GM21515 (cell line): ENCODE data around the gene SNAPC5.
"Not testable (repeated sequence)": the region's sequence is repeated elsewhere in the genome, so short reads cannot be mapped to it uniquely, and the experiment has no call there.

ENCODE experiments used
- ATAC-seq: cut with Tn5 transposase; IDR thresholded peaks from one replicate; pipeline ENCODE4 v1.9.1; 2021; ENCODE audit not compliant: unreplicated experiment

The SNAPC5 gene, protein sequence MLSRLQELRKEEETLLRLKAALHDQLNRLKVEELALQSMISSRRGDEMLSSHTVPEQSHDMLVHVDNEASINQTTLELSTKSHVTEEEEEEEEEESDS

DNA sequence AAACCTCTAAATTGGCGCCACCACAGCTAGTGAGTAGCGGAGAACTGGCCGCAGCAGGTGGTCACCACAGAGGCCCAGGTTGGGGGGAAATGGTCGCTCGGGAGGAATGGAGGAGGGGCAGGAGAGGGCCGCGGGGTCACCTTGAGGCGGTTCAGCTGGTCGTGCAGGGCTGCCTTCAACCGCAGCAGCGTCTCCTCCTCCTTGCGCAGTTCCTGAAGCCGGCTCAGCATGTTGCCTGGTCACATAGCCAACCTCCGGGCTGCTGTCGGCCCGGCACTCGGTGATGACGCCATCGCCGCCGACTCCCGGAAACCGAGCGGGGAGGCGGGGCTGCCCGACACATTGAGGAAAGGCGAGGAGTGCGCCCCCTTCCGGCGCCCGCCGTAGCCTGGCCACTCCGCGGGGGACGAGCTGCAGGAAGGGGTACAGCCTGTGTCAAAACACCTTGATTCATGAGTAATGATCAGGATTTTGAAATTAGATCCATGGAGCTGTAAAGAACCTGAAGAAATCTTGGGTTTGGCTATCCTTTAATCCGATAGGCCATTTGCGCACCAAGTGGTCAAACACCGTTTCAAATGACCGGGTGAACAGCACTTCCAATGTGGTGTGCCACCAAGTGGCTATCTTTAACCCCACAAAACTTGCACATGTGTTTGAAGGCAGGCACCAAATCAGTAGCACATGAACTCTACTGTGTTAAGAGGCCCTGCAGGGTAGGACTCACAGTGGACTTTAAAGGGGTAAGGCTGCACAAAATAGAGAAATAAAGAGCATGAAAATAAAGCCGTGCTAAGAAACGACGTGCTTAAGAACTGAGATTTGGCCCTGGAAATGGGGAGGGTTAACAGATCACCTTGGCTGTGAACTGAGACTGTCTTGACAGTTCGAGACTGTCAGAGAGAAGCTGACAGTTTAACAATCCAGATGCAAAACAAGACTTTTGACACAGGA, at the start of gene SNAPC5:
TSS of gene SNAPC5 (minus strand) at position 261 of the 954 bp plus-strand sequence. CDS start at position 230, 31 bp downstream.
- ATAC-seq: peak; percentile 78

DNA sequence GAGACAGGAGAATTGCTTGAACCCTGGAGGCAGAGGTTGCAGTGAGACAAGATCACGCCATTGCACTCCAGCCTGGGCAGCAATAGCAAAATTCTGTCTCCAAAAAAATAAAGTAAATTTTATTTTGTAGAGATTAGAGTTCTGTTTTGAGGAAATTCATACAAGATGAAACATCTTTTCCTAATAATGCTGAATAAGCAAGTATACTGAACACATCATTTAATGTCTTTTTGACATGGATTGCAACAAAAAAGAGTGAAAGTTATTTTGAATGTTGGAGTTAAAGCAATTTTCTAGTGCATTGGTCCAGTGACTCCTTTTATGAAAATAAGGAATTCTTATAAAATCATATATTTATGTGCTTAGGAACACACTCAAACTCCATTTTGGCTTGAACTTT, 47.7 kb upstream of the SNAPC5 start:
- no peak for ATAC-seq

DNA sequence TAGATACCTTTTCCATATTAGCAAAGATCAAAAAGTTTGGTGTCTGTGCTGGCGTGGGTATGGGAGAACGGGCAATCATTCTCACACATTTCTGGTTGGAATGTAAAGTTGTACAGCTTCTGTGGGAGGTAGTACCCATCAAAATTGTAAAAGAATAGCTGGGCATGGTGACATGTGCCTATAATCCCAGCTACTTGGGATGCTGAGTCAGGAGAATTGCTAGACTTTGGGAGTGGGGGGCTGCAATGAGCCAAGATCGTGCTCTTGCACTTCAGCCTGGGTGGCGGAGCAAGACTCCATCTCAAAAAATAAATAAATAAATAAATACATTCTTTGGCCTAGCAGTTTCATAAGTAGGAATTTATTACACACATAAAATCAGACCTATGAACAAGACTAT, 45.3 kb upstream of the SNAPC5 start:
- no peak for ATAC-seq

DNA sequence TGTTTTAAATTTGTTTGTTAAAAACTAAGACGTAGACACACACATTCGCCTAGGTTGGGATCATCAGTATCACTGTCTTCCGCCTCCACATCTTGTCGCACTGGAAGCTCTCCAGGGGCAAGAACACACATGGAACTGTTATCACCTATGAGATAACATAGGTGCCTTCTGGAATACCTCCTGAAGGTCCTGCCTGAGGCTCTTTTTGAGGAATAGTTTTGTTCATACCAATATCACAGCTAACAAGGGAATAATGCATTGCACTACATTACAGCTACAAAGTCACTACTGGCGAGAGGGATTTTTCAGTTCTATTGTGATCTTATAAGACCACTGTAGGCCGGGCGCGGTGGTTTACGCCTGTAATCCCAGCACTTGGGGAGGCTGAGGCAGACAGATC, 37.5 kb upstream of the SNAPC5 start:
- no peak for ATAC-seq

GRCh38 chr15:66524838-66525237, 27.3 kb upstream of the SNAPC5 start:
- ATAC-seq: no peak

- ATAC-seq: no peak
Observed at GRCh38 chr15:66523926-66524325, 26.4 kb upstream of the SNAPC5 start.

DNA sequence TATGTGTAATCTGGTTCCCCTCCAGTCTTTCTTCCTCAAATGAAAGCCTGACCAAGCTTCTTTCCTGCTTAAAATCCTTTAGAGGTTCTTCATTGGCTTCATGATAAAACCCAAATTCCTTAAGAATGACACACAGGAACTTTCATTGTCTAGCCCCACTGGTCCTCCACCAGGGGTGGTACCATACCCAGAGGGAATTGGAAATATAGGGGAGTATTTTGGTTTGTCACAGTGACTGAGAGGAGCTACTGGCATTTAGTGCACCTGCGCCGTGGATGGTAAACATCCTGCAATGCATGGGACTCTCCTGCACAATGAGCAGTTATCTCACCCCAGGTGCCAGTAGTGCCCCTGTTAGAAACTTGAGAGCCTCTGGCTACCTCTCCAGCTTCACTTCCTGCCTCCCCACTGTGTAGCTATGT, 18.4 kb upstream of the SNAPC5 start:
- ATAC-seq: no peak

DNA sequence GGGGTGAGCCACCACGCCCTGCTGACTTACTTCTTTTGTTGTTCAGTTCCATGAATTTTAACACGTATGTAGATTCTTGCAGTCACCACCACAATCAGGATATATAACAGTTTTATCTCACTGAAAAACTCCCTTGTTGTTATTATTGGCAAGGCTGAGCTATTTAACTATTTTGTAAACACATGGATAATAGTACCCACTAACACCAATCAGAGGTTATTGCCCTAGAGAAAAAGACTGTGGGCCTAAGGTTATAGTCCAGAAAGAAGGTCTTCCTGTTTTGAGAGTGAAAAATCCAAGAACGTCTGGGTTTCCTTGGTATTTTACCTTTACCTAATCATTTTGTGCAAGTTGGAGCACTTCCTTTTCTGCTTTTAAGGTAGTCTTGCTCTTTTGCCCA, 17.0 kb upstream of the SNAPC5 start:
- no peak for ATAC-seq

DNA sequence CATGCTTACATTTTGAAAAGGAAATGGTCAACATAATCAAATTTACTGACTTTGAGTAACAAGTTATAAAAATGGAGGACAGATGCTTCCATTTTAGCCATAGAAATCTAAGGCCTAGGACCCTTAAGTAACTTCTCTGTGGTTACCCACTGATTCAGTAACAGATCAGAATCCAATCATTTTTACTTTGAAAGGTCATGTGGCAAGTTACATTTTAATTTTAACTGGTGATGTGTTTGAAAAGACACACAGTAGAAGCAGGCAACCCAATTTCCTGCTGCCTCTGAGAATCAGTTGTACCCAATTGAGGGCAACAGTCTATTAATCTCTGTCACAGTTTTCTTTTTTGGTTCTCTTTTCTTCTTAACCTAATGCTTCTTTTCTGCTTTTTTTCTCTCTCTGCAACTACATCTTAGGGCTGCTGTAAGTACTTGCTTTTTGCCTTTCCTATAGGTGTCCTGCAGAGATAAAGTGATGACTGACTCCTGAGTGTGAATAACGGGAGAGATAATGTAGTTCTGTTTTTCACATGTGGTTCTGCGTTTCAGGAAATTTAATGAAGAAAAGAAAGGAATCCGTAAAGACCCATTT, 10.8 kb upstream of the SNAPC5 start:
- no peak for ATAC-seq

GRCh38 chr15:66505818-66506217, 8.3 kb upstream of the SNAPC5 start:
- no peak for ATAC-seq

GRCh38 chr15:66505430-66505811, 7.9 kb upstream of the SNAPC5 start:
- ATAC-seq: no peak

- peak; percentile 78 for ATAC-seq
Observed at GRCh38 chr15:66504563-66505429, 7.2 kb upstream of the SNAPC5 start, which contains the start of the genes RPL4 and ZWILCH. Gene RPL4, minus strand, starts transcription at chr15:66504855. Its CDS starts 65 bp downstream, at chr15:66504790. Gene ZWILCH, plus strand, starts transcription at chr15:66505326. Its CDS starts 13 bp downstream, at chr15:66505339.

- ATAC-seq: no peak
Observed at GRCh38 chr15:66503780-66504562, 6.4 kb upstream of the SNAPC5 start.

DNA sequence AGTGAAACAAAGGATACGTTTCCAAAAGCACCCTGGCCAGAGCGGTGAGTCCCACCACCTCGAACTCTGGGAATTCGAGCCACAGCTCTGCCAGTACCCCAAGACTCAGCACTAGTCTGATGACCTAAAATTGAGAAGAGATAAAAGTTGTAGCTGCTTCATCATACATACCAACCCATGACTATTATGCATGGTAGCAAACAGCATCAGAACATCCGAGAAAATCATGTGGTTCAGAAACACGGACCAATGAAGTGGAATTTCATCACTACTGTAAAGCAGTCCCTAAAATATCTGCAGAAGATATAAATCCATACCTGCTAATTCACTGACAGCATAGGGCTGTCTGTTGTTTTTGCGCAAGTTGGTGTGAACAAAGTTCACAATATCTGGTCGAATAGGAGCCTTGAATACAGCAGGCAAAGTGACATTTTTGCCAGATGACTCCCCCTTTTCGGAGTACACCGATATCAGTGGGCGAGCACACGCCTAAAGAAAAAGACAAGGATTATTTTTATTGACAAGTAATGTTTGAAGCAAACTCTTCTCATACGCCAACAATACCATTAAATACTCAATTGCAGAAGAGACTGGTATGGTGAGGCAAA, 5.6 kb upstream of the SNAPC5 start:
- not testable (repeated sequence) for ATAC-seq

GRCh38 chr15:66502491-66502890, 4.9 kb upstream of the SNAPC5 start:
- no peak for ATAC-seq

DNA sequence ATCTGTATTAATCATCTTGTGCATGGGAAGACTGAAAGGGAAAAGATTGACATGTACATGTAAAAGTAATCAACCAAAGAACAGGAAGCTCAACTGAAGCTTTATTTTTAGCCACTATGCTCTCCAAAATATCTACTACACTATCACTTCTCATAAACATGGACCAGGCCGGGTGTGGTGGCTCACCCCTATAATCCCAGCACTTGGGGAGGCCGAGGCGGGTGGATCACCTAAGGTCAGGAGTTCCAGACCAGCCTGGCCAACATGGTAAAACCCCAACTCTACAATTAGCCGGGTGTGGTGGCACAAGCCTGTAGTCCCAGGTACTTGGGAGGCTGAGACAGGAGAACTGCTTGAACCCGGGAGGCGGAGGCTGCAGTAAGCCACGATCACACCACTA, 2.8 kb upstream of the SNAPC5 start:
- not testable (repeated sequence) for ATAC-seq

DNA sequence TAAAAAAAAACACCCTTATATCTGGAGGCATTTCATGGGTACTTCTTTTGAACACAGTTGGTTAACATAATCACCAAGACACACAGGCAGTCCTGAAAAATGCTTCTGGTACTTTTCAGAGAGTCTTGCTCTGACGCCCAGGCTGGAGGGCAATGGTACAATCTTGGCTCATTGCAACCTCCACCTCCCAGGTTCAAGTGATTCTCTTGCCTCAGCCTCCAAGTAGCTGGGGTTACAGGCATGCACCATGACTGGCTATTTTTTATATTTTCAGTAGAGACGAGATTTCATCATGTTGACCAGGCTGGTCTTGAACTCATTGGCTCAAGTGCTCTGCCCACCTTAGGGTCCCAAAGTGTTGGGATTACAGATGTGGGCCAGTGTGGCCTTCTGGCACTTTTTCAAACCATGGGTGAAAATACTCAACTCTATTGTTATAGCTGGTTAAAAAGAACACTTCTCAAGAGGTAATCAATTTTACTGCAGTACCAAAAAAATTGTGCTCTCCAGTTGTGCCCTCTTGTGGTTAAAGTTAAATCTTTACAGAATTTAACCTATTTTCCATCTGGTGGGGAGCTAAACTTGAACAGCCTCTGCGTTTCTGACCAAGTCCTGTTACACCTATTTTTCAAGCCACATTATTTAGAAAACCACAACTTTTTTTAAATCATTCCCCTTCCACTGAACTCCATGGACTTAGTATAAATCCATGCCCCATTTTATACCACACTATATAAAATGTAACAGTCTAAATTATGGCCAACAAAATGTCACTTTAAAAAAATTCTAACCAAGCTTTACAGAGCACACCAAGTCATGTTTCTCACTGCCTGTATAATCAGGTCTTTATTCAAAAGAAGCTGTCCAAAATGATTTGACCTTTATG, 1.2 kb upstream of the SNAPC5 start:
- no peak for ATAC-seq

- peak; percentile 10 for ATAC-seq
Observed at GRCh38 chr15:66496951-66497501, 536 bp downstream of the SNAPC5 start.
